Gastrocnemius medialis (tissue), 4 donors: ENCODE results near the gene WDR46.

ENCODE experiments used
- CTCF ChIP-seq, 5 experiments: fragments of 450-650 bp in 3 of 5; fragments of 200-600 bp in 2 of 5; sonication (generic) in 2 of 5; IDR thresholded peaks in 4 of 5; conservative IDR thresholded peaks in 1 of 5; 1 replicate in 4 of 5; 2 replicates in 1 of 5; pipeline ENCODE4 v1.5.1; 2016 to 2019; ENCODE audit warnings: antibody characterized with exemption in 5 of 5, mild to moderate bottlenecking in 3 of 5, moderate library complexity in 3 of 5
- POLR2A ChIP-seq, 2 donors: fragments of 450-650 bp; IDR thresholded peaks; one replicate each; pipeline ENCODE4 v1.6.1; 2017; ENCODE audit warnings: antibody characterized with exemption in 2 of 2, mild to moderate bottlenecking in 2 of 2, moderate library complexity in 2 of 2

GRCh38 chr6:33254591-33254990, 34.4 kb downstream of the WDR46 start:
- TF ChIP-seq CTCF (IDR thresholded peaks at IDR 0.05 in 4 of 5, conservative IDR thresholded peaks at IDR 0.05 in 1 of 5): no peak
- TF ChIP-seq POLR2A (IDR thresholded peaks at IDR 0.05): no peak
